ENCODE results near the gene PRKAG1. TPM values are rescaled to one million over a fixed set of nuclear protein-coding genes. Genes with fewer than 3 reads are reported as not detected.
A peak's percentile ranks its signal among the peaks of the same experiment; 100 is the strongest.

Gene PRKAG1
- polyA plus RNA-seq, 3 donors, result 35.9 to 58.9 (median 50.1) TPM

- no peaks in the 10 kb centered on the region for H3K79me2 ChIP-seq (ENCODE audit: insufficient read depth, low read length)
- Mint-ChIP-seq H3K27ac (peak overlapping the region in 1 of 7 donors; percentile 49), H3K4me3 (peak overlapping the region in 1 of 2 donors; percentile 64), H3K9me3 (peaks cover 0 to 3% (median 0%) of the 10 kb centered on the region in 7 donors), H3K36me3 (no peaks in the 10 kb centered on the region), H3K4me1 (peaks cover 4% of the 10 kb centered on the region), H3K27me3 (ENCODE audit: low read depth in 3 of 3) (peaks cover 66 to 92% (median 79%) of the 10 kb centered on the region in 3 donors)
- H2AFZ ChIP-seq (ENCODE audit: insufficient read depth, low read depth, low read length, poor library complexity, severe bottlenecking), result no peak overlapping the region
- peaks cover 39 to 78% of the 10 kb centered on the region in 2 donors for H3K27me3 ChIP-seq (ENCODE audit: control insufficient read depth in 2 of 2, insufficient read depth in 2 of 2, low read length in 2 of 2)
- 18% methylated on average over 12 of the region's 16 CpGs for WGBS (ENCODE audit: insufficient coverage)
- no peaks in the 10 kb centered on the region for H3K4me1 ChIP-seq (ENCODE audit: control insufficient read depth in 1 of 2, insufficient read depth in 2 of 2, low read length in 2 of 2)
- H3K4me3 ChIP-seq (replicated peaks in 1 of 3; ENCODE audit: low read depth in 2 of 3, low read length in 3 of 3), result no peak overlapping the region
- no peak overlapping the region for H3K4me2 ChIP-seq (replicated peaks; ENCODE audit: extremely low read depth, low read length, poor library complexity, severe bottlenecking)
- peak; percentile 97 for TF ChIP-seq CTCF (IDR thresholded peaks at IDR 0.05)
- intact Hi-C loops (cut with micrococcal nuclease), result loop anchor here in 1 of 2 donors (10.0 kb wide), 1 partner anchor 133 kb away; the partner anchor contains the start of gene DDX23
- no peak overlapping the region for H3K9ac ChIP-seq (ENCODE audit: insufficient read depth, low read length, poor library complexity, severe bottlenecking)
- H4K20me1 ChIP-seq (ENCODE audit: insufficient read depth, low read length), result no peaks in the 10 kb centered on the region
- no peaks in the 10 kb centered on the region for H3K36me3 ChIP-seq (replicated peaks in 1 of 2; ENCODE audit: control insufficient read depth in 1 of 2, insufficient read depth in 2 of 2, low read length in 2 of 2)
- no peaks in the 10 kb centered on the region for H3K9me3 ChIP-seq (replicated peaks in 1 of 2; ENCODE audit: control insufficient read depth in 1 of 2, insufficient read depth in 1 of 2, low read length in 2 of 2)
- H3K27ac ChIP-seq (ENCODE audit: low read depth in 1 of 2, low read length in 2 of 2), result no peak overlapping the region
- DNase-seq, result peak in 2 of 3 donors; percentile 69 to 70
Observed at GRCh38 chr12:48988030-48988649, 30.4 kb downstream of the PRKAG1 start.

- Histone ChIP-seq H3K4me1 (ENCODE audit: control insufficient read depth in 1 of 2, insufficient read depth in 2 of 2, low read length in 2 of 2) (peaks cover 0 to under 1% of the 10 kb centered on the region in 2 donors), H3K27me3 (ENCODE audit: control insufficient read depth in 2 of 2, insufficient read depth in 2 of 2, low read length in 2 of 2) (peaks cover 46 to 83% of the 10 kb centered on the region in 2 donors), H2AFZ (ENCODE audit: insufficient read depth, low read depth, low read length, poor library complexity, severe bottlenecking) (no peak overlapping the region), H4K20me1 (ENCODE audit: insufficient read depth, low read length) (no peaks in the 10 kb centered on the region), H3K27ac (ENCODE audit: low read depth in 1 of 2, low read length in 2 of 2) (no peak overlapping the region), H3K4me2 (replicated peaks; ENCODE audit: extremely low read depth, low read length, poor library complexity, severe bottlenecking) (no peak overlapping the region), H3K9ac (ENCODE audit: insufficient read depth, low read length, poor library complexity, severe bottlenecking) (no peak overlapping the region), H3K4me3 (replicated peaks in 1 of 3; ENCODE audit: low read depth in 2 of 3, low read length in 3 of 3) (no peak overlapping the region), H3K9me3 (replicated peaks in 1 of 2; ENCODE audit: control insufficient read depth in 1 of 2, insufficient read depth in 1 of 2, low read length in 2 of 2) (peaks cover 0 to 7% of the 10 kb centered on the region in 2 donors), H3K36me3 (replicated peaks in 1 of 2; ENCODE audit: control insufficient read depth in 1 of 2, insufficient read depth in 2 of 2, low read length in 2 of 2) (no peaks in the 10 kb centered on the region), H3K79me2 (ENCODE audit: insufficient read depth, low read length) (no peaks in the 10 kb centered on the region)
- peaks cover 74 to 97% (median 86%) of the 10 kb centered on the region in 3 donors for H3K27me3 Mint-ChIP-seq (ENCODE audit: low read depth in 3 of 3)
- no peak overlapping the region for H3K27ac Mint-ChIP-seq
- 78% methylated on average over 10 of the region's 23 CpGs for WGBS (ENCODE audit: insufficient coverage)
- peaks cover 0 to 13% (median 2%) of the 10 kb centered on the region in 7 donors for H3K9me3 Mint-ChIP-seq
- TF ChIP-seq CTCF (IDR thresholded peaks at IDR 0.05), result no peak
- H3K36me3 Mint-ChIP-seq, result peaks cover 2 to 7% of the 10 kb centered on the region in 2 donors
- intact Hi-C loops (cut with micrococcal nuclease), result loop anchor here in 1 of 2 donors (10.0 kb wide), 1 partner anchor 132 kb away; the partner anchor contains the start of gene DDX23
- DNase-seq, result no peak
- H3K4me1 Mint-ChIP-seq, result peaks cover 10% of the 10 kb centered on the region
- no peak overlapping the region for H3K4me3 Mint-ChIP-seq
Observed at GRCh38 chr12:48986720-48987291, 31.8 kb downstream of the PRKAG1 start.
